Measurements from ENCODE around the gene ITPA.

The ITPA gene

DNA sequence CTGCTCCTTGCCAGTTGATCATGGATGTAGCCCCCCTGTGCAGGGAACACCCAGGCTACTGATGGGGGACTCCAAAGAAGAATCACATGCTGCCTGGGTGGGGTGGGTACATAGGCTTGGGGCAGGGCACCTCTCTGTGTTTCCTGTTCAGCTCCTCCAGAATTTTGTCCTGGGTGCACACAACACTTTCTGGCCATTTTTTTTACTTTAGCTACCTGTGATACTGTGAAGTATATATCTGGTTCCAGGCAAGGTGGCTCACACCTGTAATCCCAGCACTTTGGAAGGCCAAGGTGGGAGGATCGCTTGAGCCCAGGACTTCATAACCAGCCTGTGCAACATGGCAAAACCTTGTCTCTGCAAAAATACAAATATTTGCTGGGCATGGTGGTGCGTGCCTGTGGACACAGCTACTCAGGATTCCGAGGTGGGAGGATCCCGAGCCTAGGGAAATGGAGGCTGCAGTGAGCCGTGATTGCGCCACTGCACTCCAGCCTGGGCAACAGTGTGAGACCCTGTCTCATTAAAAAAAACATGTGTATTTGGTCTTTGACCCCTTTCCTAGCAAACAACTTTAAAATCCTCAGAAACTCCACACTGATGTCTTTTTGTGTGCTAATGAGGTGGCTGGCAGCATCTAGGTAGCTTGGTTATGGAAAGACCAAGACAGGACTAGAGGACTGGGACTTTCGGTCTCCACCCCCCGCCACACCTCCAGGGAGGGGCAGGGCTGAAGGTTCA lies 15.6 kb downstream of the ITPA start:
- no peak for DNase-seq (ENCODE audit: extremely low spot score, insufficient read length, low read depth)
- no peak for FAIRE-seq

DNA sequence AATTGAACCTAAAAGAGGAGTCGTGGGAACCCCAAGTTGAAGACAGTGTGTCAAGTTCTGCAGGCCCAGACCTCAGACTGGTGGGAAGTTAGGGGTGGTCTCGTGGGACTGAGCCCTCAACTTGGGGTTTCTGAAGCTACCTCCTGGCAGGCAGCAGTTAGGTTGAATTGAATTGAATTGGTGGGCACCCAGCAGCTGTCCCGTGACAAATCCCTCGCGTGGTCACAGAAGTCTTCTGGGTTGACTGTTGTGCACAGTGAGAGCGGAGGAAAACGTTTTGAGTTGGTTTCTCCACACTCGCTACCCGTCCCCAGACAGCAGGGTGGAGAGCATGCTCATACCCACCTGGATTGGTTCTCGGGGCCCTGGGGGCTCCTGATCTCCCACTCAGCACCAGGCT lies 16.8 kb downstream of the ITPA start:
- no peak for FAIRE-seq
- DNase-seq (ENCODE audit: extremely low spot score, insufficient read length, low read depth) = no peak

DNA sequence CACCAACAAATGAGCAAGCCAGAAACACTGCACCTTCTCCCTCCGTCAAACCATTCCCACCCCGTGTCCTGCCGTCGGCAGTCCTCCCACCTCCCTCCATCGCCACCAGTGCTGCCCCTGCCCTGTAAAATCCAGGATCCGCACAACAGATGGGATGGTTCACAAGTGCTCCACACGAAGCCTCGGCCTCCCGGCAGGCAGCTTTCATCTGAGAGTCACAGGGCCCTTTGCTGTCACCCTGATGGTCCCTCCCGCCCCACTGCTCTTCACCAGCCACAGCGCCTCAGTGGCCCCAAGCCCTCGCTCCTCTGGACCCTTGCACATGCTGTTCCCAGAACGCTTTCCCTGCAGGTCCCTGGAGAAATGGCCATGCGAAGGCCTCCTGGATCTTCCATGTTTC lies 17.6 kb downstream of the ITPA start:
- no peak for DNase-seq (ENCODE audit: extremely low spot score, insufficient read length, low read depth)
- FAIRE-seq = no peak

DNA sequence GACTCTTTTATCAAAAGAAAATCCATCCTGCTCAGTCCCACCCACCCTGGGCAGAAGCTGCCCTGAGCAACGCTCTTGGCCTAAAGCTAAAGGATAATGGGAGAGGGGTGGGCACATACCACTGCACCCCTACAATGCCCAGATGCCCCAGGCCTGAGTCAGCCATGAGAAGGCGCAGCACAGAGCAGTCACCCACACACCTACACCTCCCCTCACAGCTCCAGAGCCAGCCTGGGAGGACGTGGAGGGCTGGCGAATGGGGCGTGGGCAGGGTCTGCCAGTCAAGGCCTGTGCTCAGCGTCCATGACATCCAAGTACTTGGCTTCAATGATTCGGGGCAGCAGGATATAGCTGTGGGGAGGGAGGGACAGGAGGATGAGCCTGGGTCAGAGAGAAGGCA lies 18.2 kb downstream of the ITPA start:
- no peak for FAIRE-seq
- DNase-seq (ENCODE audit: extremely low spot score, insufficient read length, low read depth) = no peak

DNA sequence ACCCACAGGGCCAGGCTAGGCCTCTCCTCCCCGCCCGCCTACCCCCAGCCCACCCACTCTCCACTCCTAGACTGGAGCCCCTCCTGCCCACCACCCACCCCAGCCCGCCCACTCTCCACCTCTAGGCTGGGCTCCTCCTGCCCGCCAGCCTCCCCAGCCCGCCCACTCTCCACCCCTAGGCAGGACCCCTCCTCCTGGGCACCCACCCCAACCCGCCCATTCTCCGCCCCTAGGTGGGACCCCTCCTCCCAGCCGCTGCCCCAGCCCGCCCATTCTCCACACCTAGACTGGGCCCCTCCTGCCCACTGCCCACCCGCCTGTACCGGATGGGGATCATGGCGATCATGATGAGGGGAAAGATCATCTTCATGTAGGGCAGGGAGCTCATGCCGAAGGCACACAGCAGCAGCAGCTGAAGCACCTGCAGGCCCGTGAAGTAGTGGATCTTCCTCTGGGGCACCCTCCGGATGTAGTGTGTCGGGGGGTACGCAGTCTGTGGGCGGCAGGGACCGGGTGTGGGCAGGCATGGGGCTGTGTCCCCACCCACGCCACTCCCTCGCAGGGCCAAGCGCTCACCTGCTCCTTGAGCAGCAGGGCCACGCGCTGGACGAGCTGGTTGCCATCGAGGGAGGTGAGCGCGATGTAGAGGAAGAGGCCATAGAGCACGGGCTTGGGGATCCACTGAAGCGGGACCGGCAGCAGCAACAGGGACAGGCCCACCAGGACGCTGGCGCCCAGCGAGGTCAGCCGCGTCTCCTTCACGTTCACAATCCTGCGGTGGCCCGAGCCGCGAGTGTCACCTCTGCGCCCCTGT lies 18.8 kb downstream of the ITPA start:
- FAIRE-seq (no peak), DNase-seq (ENCODE audit: extremely low spot score, insufficient read length, low read depth) (no peak)

DNA sequence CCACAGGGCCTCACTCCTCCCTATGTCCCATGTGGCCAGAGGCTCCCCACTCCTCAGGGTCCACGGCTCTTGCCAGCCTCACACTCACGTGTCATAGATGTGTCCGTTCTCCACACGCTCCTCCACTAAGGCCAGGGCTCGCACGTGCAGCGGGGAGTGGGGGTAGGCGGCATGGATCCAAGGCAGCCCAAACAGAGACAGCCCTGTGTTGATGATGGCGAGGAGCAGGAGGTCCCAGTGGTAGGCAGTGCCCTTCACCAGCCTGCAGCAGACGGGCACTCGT lies 19.4 kb downstream of the ITPA start:
- DNase-seq (ENCODE audit: extremely low spot score, insufficient read length, low read depth) (no peak), FAIRE-seq (no peak)

DNA sequence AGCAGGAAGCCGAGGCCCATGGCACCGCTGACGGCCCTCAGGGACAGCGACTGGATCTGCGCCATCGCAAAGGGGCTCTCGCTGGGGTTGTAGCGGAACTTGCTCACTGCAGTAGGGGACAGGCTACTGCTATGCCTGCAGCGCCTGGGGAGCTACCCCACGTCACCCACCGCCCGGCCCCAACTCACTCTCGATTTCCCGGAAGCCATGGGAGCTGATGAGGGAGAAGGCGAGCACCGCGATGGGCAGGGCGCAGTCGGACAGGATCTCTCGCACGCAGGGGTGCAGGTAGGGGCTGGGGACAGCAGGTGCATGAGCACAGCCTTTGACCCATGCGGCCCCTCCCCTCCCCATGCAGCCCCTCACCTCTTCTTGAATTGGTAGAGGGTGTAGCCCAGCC lies 19.9 kb downstream of the ITPA start:
- FAIRE-seq (no peak), DNase-seq (ENCODE audit: extremely low spot score, insufficient read length, low read depth) (no peak)

DNA sequence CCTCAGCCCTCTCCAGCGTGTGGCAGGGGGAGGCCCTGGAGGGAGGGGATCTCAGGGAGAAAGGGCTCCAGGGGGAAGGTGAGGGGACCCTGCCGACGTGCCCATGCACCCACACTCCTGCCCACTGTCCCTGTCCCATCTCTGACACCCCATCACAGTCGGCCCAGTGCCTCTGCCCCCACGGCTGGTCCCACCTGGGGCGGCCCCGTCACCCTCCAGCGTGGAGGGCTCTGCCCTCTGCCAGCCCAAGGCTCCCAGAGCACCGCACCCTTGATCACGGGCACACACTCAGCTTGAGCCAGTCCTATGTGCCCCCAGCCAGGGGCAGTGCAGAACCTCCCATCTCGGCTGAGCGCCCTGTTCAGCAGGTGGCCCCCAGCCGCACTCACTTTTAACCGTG lies 20.5 kb downstream of the ITPA start:
- FAIRE-seq (no peak), DNase-seq (ENCODE audit: extremely low spot score, insufficient read length, low read depth) (no peak)

DNA sequence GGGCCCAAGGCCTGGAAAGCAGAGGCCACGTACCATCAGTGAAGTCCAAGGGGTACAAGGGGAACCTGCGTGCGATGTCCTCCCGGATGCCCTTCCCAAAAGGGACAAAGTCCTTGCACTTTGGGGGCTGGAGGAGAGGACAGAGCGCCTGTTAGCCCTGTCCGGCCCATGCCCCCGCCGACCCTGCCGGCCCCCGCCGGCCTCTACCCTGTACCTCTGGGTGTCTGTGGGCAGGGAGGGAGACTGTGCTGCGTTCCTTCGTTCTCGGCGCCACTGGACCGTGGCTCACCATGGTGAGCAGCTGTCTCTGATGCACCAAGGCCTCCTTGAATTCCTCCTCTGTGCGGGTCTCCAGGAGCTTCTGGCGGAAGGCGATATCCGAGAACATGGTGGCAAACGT lies 21.8 kb downstream of the ITPA start:
- no peak for DNase-seq (ENCODE audit: extremely low spot score, insufficient read length, low read depth)
- no peak for FAIRE-seq

DNA sequence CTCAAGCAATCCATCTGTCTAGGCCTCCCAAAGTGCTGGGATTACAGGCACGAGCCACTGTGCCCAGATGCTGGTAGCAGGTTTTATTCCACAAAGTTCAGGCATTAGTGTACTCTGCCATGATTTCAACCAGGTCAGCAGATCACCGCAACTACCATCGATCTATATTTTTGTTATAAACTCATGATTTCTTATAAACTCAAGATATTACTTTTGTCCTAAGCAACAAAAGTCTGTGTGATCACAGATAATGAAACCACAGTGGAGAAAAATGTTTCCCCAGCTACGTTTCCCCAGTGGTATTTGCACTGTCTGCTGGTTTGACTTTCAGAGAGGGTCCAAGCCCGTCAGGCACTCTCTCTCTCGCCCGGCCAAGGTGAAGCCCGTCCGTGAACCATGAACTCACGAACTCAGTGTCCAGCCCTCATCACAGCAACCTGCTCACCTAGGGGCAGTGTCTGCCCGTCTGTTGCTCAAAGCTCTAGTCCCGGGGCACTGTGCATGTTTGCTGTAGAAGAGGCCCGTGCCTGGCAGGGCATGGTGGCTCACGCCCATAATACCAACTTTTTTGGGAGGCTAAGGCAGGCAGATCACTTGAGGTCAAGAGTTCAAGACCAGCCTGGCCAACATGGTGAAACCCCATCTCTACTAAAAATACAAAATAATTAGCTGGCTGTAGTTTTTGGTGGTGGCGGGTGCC lies 22.7 kb downstream of the ITPA start:
- no peak for FAIRE-seq
- DNase-seq (ENCODE audit: extremely low spot score, insufficient read length, low read depth) = no peak

DNA sequence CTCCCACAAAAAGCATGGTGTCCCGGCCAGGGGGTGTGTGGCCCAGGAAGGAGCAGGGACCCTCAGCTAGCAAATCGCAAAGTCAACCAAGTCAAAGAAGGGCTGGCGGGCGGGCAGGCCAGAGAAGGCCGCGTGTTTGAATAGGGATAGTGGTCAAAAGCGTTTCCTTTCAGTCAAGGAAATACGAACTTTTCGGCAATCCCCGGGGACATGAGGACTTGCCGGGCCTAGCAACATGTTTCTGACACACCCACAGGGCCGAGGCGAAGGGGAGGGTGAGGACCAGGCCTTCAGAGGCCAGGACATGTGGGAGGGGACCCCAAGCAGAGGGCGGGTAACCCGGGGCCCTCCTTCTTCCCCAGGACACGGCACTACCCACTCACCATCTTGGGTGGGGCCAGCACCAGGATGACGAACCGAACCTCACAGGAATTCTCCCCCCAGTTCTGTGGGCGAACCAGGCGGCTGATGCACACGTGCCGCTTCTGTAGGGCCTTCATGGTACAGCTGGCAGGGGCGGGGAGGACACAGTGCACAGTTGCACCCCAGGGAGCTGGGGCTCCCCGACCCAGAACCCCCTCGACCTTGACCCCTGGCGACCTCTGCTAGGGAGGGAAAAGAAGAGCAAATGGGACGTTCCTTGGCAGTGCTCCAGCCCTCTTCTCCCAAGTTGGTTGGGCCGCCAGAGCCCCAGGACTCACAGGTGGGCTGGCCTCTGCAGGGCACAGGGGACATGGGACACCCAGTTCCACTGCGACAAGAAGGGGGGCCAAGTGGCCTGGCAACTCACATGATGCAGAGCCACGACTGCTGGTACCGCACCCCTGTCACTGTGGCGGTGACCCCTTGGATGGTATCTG lies 24.1 kb downstream of the ITPA start:
- DNase-seq (ENCODE audit: extremely low spot score, insufficient read length, low read depth) = no peak
- FAIRE-seq = no peak

DNA sequence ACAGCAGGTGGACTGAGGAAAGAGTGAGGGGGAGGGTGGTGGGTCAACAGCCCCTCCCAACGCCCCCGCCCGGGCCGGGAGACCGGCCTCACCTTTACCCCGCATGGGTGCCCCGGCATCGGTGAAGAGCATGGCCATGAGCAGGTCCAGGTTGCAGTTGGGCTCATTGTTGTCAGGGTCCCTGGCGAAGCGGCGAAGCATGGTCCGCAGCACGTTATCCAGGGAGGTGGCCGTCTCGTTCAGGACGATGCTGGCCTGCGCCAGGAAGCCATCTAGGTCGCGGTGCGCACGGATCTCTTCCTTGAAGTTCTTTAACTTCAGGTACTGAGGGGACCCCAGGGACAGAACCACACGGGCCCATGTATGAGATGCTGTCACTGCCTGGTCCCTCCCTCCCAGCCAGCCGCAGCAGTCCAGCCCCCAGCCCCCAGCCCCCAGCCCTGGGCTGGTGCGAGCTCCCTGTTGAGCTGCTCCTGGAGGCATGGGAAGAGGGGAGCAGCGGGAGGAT lies 24.7 kb downstream of the ITPA start:
- DNase-seq (ENCODE audit: extremely low spot score, insufficient read length, low read depth) = no peak
- no peak for FAIRE-seq

DNA sequence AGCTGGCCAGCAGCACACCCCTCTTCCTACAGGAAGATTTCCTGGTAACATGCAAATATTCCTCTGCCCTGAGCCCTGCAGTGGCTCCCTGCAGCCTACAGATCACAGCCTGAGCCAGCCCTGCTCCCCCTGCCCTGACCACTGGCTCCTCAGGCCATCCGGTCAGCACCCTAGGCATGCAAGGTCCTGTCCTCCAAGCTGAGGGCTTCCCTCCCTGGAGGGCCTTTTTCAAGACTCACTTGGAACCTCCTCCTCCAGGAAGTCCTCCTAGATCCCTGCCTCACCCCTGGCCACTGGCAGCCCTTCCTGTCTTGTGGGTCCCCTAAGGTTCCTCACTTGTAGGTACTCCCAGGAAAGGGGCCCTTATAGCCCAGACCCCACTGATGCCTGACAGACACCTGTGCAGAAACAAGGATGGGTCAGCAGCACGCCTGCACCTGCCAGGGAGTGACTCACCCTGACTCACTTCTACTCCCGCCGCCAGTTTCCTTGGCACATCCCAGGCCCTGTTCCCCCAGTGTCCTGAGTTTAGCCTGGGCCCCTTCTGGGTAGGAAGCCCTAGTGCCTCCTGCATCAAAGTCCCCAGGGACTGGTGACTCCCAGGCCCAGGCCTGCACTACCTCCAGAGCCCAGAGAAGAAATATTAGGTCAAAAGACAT lies 26.5 kb downstream of the ITPA start:
- DNase-seq (ENCODE audit: extremely low spot score, insufficient read length, low read depth) = no peak
- no peak for FAIRE-seq

DNA sequence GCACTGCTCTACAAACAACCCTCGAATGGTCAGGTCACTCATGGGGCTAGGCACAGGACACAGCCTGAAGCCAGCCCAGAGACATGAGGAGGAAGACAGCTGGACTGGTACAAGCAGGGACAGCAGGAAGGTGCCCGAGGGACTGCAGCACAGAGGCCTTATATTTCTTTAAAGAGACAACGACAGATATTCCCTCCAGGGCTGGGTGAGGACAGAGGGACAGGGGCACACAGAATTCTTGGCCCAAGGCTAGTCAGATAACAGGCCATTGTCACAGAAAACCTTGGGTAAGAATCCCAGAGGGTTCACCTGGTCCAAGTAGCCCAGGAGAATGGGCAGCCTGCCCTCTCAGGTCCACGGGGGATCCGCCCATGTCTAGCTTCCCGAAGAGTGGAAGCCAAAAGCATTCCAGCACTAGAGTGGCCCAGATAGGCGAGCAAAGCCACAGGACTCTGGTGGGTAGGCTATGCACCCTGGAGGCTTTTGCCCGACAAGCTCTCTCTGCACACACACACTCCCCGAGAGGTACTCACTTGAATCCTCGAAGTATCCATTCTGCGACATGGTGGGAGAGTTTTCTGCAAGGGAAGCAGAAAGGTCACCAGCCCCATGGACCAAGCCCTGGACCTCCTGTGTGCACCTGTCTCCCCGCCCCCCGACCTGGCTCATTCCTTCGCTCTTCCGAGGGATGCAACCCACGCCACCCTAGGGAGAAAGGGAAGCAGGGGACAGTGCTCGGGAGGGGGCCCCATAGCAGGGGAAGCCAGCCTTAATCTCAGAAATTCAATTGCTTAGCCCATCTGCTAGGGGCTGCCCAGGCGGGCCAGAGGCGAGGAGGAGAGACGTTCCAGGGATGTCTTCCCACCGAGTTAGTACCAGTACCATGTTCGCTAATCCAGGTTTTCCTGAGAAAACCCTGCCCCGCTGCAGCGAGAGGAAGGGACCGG lies 28.0 kb downstream of the ITPA start:
- FAIRE-seq (no peak), DNase-seq (ENCODE audit: extremely low spot score, insufficient read length, low read depth) (no peak)

DNA sequence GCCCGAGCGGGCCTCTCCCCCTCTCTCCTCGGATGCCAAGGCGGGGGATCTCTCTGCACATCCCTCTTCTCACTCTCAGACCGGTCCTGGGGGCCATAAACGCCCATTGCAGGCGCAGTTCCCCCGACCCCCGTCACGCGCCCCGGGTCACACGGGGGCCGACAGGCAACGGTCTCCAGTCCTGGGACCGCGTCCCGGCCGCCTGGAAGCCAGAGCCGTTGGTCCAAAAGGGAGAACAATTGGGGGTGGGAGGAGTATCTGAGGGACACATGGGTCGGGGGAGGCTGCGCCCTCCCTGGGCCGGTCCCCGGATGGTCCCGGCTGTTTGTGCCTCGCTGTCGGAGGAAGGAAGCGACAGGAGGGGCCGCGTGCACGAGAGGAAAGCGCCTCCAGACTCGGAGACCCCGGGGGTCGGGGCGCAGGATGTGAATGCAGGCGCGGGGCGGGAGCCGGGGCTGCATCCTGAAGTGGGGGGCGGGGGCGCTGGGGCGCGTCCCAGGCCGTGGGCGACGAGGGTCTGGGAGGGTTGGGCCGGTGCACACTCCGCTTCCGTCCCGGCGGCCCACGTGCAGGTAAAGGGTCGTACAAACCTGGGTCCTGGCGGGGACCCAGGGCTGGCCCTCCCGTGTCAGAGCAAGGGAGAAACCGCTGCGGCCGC lies 28.8 kb downstream of the ITPA start:
- FAIRE-seq = no peak
- DNase-seq (ENCODE audit: extremely low spot score, insufficient read length, low read depth) = no peak

DNA sequence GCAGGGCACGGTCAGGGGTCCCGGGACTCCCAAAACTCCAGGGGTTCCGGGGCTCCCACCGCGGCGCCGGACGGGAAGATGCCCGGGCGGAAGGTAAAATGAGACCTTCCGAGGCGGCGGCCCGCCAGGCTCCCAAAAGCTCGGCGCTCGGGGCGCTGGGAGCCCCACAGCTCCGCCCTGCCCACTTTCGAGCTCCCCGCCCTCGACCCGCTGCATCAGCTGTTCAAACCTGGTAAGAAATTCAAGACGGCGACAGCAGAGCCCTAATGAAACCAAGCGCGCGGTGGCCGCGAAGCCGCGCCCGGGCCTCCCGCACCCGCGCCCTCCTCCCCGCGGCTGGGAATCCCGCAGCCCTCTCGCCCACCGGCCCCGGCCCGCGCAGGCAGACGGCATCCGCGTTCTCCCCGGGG lies 29.3 kb downstream of the ITPA start:
- peak; percentile 53 for FAIRE-seq

DNA sequence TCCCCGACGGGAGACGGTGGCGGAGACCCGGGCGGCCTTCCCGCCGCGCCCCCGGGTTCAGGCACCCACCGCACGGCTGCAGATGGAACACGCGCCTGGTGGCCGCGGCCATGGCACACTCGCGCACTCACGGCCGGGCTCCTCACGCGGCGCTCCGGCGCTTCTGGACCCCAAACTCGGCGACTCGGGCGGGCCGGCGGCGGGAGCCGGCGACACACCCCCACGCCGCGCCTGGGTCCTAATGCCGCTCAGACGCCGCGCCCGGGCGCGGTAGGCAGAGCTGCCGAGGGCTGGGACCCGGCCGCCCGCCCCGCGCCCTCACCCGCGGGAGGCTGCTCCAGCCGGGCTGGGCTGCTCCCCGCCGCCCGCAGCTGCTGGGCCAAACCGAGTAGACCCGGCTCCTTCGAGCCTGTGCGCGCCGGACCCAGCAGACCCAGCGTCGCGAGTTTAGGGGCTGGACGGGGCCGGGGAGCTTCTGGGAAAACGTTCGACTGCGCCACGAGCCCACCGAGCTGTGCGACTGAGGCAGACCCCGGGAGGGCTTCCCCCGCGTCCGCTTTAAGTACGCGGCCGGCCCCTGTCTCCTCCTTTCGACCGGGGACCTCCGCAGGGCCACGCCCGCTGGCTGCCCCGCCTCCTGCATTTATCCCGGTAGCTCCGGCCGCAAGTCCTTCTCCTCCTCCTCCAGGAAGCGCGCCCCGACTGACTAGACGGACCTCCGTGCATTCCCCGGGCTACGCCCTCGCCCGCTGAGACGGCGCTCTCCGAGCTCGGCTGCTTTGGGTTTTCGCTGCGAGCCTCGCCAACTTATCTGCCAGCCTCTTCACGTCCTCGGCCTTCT lies 29.9 kb downstream of the ITPA start, which contains the start of gene SLC4A11:
Gene SLC4A11, minus strand, starts transcription at position 165 of the 841 bp plus-strand sequence. Its CDS starts 53 bp downstream, at position 112.
- DNase-seq (ENCODE audit: extremely low spot score, insufficient read length, low read depth) (no peak), FAIRE-seq (no peak)

More for the DNA sequence above, 29.3 kb downstream of the ITPA start:
- no peak for DNase-seq (ENCODE audit: extremely low spot score, insufficient read length, low read depth)
